Stimulated activated CD4-positive, alpha-beta T cell treated with anti-CD3 and anti-CD28 coated beads, Interleukin-4, amount 100 ng/mL, for 4 hours (primary cell): ENCODE measurements around the gene MAZ.
"Not testable (repeated sequence)": the region's sequence is repeated elsewhere in the genome, so short reads cannot be mapped to it uniquely, and the experiment has no call there.

ENCODE experiments used
- DNase-seq, 2 experiments: peaks; one replicate each; pipeline ENCODE4 v3.0.0-alpha.2; 2020

MAZ gene

DNA sequence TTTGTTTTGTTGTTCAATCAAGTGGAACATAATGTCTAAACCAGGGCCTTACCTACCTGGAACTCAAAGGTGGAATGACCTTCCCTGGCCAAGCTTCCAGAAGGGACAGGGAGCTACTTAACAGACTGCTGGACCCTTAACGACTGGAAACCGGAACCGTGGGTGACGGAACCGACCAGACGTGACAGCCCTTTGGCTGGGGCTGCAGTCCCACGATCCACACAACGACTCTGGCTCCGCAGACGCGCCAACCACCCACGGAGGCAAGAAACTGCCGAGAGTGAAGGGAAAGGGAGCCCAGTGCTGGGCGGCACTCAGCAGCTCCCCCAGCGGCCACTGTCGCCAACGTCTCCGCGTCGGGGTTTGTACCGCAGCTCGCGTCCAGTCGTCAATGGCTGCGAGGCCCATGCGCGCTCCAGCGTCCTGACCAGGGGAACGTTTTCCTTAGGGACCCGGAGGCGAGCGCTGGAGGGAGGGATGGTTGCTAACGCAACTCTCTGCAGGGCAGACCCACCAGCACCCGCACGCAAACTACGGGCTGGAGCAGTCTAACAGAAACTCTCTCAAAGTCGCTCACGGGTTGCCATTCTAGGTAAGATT is 21.3 kb upstream of the MAZ start:
- peak; percentile 65 to 69 for DNase-seq

DNA sequence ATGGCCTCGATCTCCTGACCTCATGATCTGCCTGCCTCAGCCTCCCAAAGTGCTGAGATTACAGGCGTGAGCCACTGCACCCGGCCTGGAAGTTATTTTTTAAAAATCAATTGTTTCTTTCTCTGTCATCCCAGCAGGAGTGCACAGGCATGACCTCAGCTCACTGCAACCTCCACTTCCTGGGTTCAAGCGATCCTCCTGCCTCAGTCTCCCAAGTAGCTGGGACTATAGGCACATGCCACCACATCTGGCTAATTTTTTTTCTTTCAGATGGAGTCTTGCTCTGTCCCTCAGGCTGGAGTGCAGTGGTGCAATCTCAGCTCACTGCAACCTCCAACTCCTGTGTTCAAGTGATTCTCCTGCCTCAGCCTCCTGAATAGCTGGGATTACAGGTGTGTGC is 19.2 kb upstream of the MAZ start:
- not testable (repeated sequence) for DNase-seq

DNA sequence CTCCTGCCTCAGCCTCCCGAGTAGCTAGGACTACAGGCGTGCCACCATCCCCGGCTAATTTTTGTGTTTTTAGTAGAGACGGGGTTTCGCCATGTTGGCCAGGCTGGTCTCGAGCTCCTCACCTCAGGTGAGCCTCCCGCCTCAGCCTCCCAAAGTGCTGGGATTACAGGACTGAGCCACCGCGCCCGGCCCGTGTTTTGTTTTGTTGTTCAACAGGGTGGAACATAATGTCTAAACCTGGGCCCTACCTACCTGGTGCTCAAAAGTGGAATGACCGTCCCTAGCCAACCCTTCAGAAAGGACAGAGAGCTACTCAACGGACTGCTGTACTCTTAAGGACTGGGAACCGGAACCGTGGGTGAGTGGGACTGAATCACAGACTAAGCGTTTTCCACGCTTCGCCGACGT is 16.6 kb upstream of the MAZ start:
- DNase-seq, result no peak

DNA sequence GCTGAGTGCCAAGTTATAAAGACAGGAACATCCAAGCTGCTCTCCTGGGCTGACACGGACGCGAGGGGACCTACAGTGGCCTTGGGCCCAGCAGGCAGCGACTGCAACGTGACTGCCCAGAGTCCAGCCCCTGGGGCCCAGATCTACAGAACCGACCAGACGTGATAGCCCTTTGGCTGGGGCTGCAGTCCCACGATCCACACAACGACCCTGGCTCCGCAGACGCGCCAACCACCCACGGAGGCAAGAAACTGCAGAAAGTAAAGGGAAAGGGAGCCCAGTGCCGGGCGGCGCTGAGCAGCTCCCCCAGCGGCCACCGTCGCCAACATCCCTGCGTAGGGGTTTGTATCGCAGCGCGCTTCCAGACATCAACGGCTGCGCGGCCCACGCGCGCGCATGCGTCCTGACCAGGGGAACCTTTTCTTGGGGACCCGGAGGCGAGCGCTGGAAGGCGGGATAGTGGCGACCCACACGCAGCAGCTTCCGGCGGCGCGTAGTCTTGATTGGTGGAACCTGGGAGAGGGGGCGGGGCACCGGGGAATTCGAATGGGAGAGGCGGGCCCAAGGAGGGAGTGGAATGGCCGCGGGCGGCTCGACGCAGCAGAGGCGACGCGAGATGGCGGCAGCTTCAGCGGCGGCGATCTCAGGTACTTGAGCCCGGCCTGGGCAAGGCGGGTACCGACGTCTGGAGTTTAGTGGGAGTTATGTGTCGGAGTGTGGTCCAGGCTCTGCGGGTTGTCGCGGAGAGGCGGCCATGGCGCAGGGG is 16.0 kb upstream of the MAZ start, which contains the start of gene KIF22:
TSS of gene KIF22 (plus strand) at position 569 of the 766 bp plus-strand sequence. CDS start at position 578, 9 bp downstream.
- peak; percentile 99 to 100 for DNase-seq

DNA sequence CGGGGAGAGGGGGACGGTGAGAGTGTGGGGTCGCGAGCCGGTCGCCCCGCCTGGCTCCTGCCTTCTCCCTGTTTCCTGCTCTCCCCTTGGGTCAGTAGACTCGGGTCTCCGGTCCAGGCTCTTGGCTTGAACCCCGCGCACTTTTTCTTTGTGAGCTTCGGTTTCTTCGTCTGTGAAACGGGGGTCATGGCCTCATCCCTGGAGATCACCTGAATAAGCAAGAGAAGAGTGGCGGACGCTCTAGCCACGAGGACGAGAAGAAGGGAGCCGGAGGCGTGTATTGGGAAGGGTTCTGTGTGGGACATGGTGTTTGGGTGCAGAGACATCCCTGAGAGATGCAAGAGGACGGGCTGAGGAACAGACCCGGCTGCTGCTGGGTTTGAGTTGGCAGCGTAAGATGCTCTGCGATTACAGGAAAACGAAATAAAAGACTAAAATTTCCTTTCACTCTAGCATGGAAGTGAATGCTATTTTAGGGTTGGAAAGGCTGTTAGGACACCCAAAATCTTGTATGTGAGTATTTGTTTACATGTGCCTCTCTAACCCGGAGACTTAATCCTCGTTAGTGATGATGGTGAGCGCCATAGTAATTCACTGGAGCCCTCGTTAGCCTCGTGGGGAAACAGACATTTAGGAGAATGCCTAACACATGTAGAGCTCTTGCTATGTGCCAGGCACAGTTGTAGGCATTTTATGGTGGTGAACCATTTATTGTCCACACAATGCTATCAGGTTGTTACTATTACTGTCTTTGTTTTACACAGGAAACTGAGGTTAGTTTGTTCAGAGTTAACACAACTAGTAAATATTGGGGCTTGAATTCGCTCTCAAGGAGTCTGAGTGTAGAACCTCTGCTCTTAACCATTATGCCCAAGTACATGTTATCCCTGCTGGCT is 15.1 kb upstream of the MAZ start:
- no peak for DNase-seq

DNA sequence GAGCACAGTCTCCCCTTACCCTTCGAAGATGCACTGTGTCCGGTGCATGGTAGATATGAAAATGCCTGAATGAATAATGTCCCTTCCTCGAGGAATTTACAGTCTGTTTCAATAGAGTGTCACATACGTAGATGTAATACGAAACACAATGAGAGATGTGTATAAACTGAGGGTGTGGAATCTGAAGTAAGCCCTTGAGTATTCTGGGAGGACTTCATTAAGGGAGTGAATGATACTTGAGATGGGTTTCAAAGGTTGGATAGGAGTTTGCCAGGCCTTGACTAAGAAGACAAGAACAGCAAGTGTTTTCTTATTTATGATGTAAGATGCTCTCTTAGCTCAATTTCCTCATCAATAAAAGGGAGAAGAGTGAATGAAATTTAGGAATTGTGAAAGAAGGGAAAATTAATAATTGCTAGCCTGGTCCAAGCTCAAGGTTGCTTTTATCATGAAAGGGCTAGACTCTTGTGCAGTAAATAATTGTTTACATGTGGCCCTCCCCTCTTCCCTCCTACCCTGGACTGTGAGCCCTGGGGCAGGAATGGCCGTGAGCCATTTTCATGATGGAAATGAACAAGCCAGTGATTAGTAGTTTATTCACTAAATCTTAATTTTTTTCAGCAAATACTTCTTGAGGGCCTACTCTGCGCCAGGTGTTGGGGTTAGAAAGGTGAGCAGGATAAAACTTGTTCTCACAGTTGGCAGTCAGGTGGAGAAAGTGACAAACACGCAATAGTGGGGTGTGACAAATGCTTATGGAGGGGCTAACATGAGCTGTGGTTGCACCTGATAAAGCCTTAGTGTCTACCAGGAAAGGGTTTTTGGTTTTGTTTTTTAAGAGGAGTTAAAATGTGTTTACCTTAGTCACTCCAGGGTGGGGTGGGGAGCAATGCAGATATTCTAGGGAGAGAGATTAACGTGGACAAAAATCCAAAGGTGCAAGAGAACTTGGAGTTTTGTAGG is 14.2 kb upstream of the MAZ start:
- DNase-seq, result no peak

DNA sequence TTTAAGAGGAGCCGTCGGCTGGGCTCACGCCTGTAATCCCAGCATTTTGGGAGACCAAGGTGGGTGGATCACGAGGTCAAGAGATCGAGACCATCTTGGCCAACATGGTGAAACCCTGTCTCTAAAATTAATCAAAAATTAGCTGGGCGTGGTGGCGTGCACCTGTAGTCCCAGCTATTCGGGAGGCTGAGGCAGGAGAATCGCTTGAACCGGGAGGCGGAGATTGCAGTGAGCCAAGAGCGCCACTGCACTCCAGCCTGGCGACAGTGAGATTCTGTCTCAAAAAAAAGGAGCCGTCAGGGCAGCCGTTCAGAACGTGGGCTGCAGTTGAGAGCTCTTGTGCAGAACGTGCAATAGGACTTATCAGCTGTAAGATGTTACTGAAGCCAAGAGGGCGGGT is 13.2 kb upstream of the MAZ start:
- DNase-seq, result not testable (repeated sequence)

DNA sequence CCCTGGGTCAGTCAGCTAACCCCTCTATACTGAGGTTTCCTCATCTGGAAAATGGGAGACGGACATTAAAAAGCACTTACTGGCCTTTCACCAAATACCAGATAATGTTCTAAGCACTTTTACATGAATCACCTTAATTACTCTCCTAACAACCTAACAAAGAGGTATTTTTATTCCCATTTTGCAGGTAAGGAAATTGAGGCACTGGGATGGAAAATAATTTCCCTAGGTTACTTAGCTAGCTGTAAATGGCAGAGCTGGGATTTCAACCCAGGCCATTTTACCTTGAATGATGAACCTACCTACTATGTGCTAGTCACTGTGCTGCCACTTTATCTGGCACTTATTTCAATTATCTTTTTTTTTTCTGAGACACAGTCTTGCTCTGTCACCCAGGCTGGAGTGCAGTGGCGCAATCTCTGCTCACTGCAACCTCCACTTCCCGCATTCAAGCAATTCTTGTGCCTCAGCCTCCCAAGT is 12.1 kb upstream of the MAZ start:
- DNase-seq, result no peak

DNA sequence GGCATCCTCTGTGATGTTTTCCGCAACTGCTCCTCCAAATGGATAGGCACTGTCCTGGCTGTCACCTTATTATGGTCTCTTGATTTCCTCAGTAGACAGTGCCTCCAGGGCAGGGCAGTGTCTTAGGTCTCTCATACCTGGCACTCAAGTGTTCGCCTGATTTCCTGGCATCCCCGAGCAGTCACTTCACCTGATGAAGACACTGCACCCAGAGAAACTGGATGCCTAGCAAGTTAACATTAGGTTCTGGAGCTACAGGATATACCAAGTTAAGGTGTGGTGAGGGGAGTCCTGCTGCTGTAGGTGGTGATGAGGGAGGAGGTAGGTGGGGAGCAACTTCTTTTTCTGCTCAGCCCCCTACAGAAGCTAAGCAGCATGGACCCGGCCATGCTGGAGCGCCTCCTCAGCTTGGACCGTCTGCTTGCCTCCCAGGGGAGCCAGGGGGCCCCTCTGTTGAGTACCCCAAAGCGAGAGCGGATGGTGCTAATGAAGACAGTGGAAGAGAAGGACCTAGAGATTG is 3.9 kb upstream of the MAZ start:
- no peak for DNase-seq

DNA sequence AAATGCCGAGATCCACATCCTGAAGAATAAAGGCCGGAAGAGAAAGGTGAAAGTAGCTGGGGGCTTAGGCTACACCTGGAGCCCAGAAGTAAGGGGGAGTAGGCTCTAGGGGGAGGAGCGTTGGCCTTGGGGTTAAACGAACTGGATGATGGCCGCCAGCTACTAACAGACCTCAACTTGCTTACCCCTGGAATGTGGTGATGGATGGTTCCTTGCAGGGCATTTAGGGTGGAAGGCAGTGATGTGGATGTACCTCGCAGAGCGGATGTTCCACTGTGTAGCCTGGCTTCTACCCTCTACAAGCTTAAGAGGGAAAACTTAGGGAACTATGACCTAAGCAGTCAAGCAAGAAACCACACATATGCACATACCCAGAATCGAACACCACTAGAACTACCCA is 2.3 kb upstream of the MAZ start:
- DNase-seq, result no peak

DNA sequence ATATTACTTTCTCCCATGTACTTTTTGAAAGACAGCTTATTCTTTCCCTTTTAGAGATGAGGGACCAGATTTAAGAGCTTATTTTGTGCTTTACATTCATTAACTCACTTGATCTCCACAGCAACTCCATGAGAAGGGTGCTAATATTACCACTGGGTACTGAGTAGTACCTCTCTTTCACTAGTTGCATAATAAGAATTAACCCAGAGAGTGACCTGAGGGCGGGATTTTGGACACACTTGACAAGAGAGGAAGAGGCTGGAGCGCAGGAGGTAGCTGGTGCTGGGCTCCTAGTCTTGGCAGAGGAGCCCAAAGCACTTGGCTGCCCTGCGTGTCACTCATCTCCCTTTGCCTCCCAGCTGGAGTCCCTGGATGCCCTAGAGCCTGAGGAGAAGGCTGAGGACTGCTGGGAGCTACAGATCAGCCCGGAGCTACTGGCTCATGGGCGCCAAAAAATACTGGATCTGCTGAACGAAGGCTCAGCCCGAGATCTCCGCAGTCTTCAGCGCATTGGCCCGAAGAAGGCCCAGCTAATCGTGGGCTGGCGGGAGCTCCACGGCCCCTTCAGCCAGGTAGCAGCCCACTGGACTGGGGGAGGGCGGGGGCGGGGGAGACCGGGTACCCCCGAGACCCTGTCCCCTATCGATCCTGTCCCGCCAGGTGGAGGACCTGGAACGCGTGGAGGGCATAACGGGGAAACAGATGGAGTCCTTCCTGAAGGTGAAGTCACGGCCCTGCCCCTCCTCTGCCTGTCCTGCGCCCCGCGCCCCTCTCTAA is 1.7 kb upstream of the MAZ start:
- no peak for DNase-seq

DNA sequence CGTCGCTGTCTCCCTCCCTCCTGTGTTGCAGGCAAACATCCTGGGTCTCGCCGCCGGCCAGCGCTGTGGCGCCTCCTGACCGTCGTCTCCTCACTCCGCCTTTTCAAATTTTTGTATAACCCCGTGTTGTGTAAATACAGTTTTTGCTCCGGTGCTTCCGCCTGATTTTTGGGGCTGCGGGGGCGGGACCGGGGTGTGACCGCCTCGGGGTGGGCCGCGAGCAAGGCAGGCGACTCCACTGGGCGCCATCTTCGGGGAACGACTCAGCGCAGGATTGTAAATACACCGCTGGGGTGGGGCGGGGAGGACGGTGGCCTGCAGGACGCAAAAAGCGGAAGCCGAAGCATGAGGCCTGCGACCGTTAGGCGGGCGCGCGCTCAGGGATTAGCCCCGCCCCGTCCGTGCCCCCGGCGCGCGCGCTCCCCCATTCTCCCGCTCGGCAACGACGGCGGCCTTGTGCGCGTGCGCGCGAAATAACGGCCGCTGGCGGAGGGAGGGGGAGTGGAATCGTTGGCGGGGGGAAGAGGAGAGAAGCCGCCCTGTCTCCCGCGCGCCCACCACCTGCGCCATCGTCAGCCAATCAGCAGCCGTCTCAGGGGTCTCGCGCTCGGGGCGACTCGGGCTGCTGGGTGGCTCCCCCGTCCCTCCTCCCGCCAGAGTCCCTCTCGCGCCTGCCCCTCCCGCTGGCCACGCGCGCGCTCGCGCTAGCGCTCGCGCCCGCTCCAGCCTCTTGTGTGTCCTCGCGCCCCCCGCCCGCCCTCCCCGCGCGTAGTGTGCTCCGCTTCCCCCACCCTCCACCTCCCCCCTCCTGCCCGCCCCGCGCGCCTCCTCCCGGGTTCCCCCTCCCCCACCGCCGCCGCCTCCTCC is 864 bp upstream of the MAZ start:
- DNase-seq, result peak; percentile 97

DNA sequence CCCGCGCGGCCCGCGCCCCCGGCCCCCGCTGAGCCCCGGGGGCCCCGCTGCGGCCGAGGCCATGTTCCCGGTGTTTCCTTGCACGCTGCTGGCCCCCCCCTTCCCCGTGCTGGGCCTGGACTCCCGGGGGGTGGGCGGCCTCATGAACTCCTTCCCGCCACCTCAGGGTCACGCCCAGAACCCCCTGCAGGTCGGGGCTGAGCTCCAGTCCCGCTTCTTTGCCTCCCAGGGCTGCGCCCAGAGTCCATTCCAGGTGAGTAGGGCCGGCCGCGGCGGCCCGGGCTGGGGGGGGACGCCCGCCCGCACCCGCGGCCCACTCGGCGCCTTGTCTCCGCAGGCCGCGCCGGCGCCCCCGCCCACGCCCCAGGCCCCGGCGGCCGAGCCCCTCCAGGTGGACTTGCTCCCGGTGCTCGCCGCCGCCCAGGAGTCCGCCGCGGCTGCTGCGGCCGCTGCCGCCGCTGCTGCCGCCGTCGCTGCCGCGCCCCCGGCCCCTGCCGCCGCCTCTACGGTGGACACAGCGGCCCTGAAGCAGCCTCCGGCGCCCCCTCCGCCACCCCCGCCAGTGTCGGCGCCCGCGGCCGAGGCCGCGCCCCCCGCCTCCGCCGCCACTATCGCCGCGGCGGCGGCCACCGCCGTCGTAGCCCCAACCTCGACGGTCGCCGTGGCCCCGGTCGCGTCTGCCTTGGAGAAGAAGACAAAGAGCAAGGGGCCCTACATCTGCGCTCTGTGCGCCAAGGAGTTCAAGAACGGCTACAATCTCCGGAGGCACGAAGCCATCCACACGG is 504 bp downstream of the MAZ start:
- peak; percentile 58 to 60 for DNase-seq

DNA sequence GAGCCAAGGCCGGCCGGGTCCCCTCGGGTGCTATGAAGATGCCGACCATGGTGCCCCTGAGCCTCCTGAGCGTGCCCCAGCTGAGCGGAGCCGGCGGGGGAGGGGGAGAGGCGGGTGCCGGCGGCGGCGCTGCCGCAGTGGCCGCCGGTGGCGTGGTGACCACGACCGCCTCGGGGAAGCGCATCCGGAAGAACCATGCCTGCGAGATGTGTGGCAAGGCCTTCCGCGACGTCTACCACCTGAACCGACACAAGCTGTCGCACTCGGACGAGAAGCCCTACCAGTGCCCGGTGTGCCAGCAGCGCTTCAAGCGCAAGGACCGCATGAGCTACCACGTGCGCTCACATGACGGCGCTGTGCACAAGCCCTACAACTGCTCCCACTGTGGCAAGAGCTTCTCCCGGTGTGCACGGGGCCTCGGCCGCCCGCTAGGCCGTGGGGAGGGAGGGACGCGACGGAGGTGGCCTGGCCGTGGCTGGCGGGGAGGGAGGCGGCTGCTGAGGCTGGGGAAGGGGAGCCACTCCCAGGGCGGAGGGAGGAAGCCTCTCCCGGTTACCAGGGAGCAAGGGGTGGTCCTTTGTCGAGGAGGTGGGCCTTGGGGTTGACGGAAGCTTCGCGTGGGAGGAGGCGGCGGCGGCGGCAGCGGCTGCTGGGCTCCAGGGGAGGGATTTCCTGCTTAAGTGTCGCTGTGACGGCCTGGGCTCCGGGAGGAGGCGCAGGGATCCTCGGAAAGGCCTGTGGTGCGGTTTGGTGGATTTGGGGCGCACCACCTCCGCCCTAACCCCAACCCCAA is 1.3 kb downstream of the MAZ start:
- peak; percentile 84 to 90 for DNase-seq

DNA sequence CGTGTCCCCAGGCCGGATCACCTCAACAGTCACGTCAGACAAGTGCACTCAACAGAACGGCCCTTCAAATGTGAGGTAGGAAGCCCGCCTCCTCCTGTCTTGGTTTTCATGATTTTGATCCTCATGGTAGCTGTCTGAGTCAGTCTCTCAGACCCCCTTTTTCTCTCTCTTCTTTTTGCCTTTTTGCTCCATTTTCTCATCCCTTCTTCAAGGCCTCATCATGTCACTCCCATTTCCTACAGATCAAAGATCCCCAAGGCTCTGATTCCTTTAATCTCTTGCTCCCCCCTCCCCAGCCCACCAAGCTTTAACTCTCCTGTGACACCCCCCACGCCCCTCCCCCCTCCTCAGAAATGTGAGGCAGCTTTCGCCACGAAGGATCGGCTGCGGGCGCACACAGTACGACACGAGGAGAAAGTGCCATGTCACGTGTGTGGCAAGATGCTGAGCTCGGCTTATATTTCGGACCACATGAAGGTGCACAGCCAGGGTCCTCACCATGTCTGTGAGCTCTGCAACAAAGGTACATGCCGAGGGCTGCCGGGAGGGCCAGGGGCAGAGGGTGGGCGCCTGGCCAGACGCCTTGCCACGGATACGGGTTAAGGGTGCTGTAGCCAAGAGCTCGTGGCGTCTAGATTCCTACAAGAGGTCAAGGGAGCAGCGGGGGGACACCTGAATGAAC is 2.0 kb downstream of the MAZ start:
- DNase-seq, result no peak

DNA sequence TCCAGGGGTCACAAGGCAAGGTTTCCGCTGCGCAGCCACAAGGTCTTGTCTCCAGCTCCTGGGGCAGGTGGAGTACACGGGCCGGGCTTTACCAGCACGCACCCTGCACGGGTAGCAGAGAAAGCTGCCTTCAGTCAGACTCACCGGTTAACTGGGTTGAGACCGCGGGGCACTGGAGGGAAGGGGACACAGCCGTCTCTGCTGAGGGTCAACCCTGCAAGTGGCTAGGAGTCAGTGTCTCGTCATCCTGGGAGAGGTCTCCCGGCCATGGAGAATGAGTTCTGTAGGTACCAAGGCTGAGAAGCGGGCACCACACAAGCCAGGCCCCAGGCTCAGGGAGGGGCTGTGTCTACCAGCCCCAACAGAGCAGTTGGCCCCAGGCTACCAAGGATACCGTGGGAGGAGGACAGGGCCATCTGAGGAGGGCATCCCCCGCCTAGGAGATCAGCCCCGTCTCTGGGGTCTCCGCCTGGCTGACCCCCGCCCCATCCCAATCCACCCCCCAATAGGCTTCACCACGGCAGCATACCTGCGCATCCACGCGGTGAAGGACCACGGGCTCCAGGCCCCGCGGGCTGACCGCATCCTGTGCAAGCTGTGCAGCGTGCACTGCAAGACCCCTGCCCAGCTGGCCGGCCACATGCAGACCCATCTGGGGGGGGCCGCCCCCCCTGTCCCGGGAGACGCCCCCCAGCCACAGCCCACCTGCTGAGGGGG is 2.9 kb downstream of the MAZ start:
- DNase-seq, result no peak
